K562 (cell line): ENCODE results near the gene TNIK. TPM values are rescaled to one million over a fixed set of nuclear protein-coding genes. Genes with fewer than 3 reads are reported as not detected.

Experiments
- CBFA2T3 ChIP-seq: fragments of 450-650 bp; IDR thresholded peaks from 2 replicates; pipeline ENCODE4 v1.6.1; 2017
- CREBBP ChIP-seq: IDR thresholded peaks from one replicate; pipeline ENCODE4 v1.6.1; 2012; ENCODE audit warnings: low read depth, mild to moderate bottlenecking, control low read depth, inconsistent platforms, low read length
- CXXC5 ChIP-seq: fragments of 250-450 bp; sonication (Bioruptor Pico); IDR thresholded peaks from 2 replicates; pipeline ENCODE4 v1.8.0; 2022; ENCODE audit warnings: inconsistent platforms, mild to moderate bottlenecking, moderate library complexity
- FOXJ2 ChIP-seq: fragments of 200-800 bp; sonication (Bioruptor generic); IDR thresholded peaks from 2 replicates; pipeline ENCODE4 v1.6.1; 2016; ENCODE audit warnings: missing genetic modification characterization, missing compliant biosample characterization
- GABPB1 ChIP-seq: sonication (generic); formaldehyde crosslinking; IDR thresholded peaks from 2 replicates; pipeline ENCODE4 v1.8.0; 2022; ENCODE audit warnings: mild to moderate bottlenecking, missing genetic modification reagents
- HDAC6 ChIP-seq: IDR thresholded peaks from 2 replicates; pipeline ENCODE4 v1.6.1; 2012; ENCODE audit warnings: low read depth, mild to moderate bottlenecking, control low read depth, inconsistent platforms, low read length, moderate library complexity
- JUN ChIP-seq, 2 experiments: sonication (generic) in 1 of 2; formaldehyde crosslinking in 1 of 2; IDR thresholded peaks; 2 replicates each; pipeline versions ENCODE4 v1.6.1 to v1.8.0; 2012 to 2022; ENCODE audit warnings: borderline replicate concordance in 2 of 2, mild to moderate bottlenecking in 2 of 2, improper control_type of control experiment in 1 of 2, low read depth in 1 of 2, low read length in 1 of 2, missing genetic modification reagents in 1 of 2
- KLF10 ChIP-seq: fragments of 250-450 bp; sonication (Bioruptor Pico); IDR thresholded peaks from 2 replicates; pipeline ENCODE4 v1.6.1; 2021; ENCODE audit warnings: matching md5 sums
- L3MBTL2 ChIP-seq: fragments of 450-650 bp; IDR thresholded peaks from 2 replicates; pipeline ENCODE4 v1.6.1; 2016; ENCODE audit warnings: mild to moderate bottlenecking, moderate library complexity
- LARP7 ChIP-seq: fragments of 450-650 bp; IDR thresholded peaks from 2 replicates; pipeline ENCODE4 v1.6.1; 2016
- MCM2 ChIP-seq: fragments of 450-650 bp; IDR thresholded peaks from 2 replicates; pipeline ENCODE4 v1.6.1; 2017; ENCODE audit warnings: low read depth, mild to moderate bottlenecking
- MTA3 ChIP-seq: fragments of 450-650 bp; formaldehyde crosslinking; IDR thresholded peaks from 2 replicates; pipeline ENCODE4 v1.6.1; 2017; ENCODE audit warnings: mild to moderate bottlenecking, borderline replicate concordance
- NBN ChIP-seq: fragments of 450-650 bp; IDR thresholded peaks from 2 replicates; pipeline ENCODE4 v1.6.1; 2016; ENCODE audit warnings: low read depth, mild to moderate bottlenecking
- NCOR1 ChIP-seq: fragments of 450-650 bp; IDR thresholded peaks from 2 replicates; pipeline ENCODE4 v1.6.1; 2016; ENCODE audit warnings: mild to moderate bottlenecking, moderate library complexity
- POLR2A ChIP-seq: fragments of 450-650 bp; conservative IDR thresholded peaks from 2 replicates; pipeline ENCODE4 v1.6.1; 2016
- SNIP1 ChIP-seq: fragments of 450-650 bp; IDR thresholded peaks from 2 replicates; pipeline ENCODE4 v1.7.1; 2017; ENCODE audit warnings: low read depth, mild to moderate bottlenecking
- U2AF2 ChIP-seq: fragments of 200-400 bp; formaldehyde crosslinking; optimal IDR thresholded peaks from 2 replicates; pipeline ENCODE3; 2017; ENCODE audit warnings: low read depth, mild to moderate bottlenecking, low read length
- ZNF175 ChIP-seq: fragments of 200-800 bp; sonication (Bioruptor generic); IDR thresholded peaks from 2 replicates; pipeline ENCODE4 v1.6.1; 2016; ENCODE audit warnings: low read depth, mild to moderate bottlenecking, missing genetic modification characterization, missing compliant biosample characterization
- ZNF232 ChIP-seq: sonication (generic); formaldehyde crosslinking; IDR thresholded peaks from 2 replicates; pipeline ENCODE4 v1.8.0; 2022; ENCODE audit warnings: mild to moderate bottlenecking, missing genetic modification reagents
- ZNF282 ChIP-seq: sonication (generic); formaldehyde crosslinking; IDR thresholded peaks from 2 replicates; pipeline ENCODE4 v1.8.1; 2023; ENCODE audit warnings: missing genetic modification reagents
- ZNF586 ChIP-seq: fragments of 450-650 bp; formaldehyde crosslinking; conservative IDR thresholded peaks from 2 replicates; pipeline ENCODE4 v1.4.0; 2020; ENCODE audit warnings: mild to moderate bottlenecking, moderate library complexity
- polyA plus RNA-seq, 8 experiments: library from polyadenylated mRNA; depleted of rRNA in 4 of 8; stranded (reverse) in 5 of 8; unstranded in 3 of 8; fragments of >200 nt; fragmentation: Nextera tagmentation in 2 of 8; fragmentation: Illumina TruSeq in 1 of 8; extraction: Ambion mirVana in 2 of 8; extraction: Trizol in 1 of 8; gene quantifications; 2 replicates each; pipeline versions ENCODE4 v1.2.1 to v1.2.3, GENCODE V29; 2011 to 2014; ENCODE audit warnings: inconsistent platforms in 1 of 8, missing spikeins in 1 of 8
- total RNA-seq, 7 experiments: library from RNA; depleted of rRNA in 6 of 7; stranded (reverse); fragments of >200 nt in 6 of 7; fragmentation: Illumina TruSeq in 2 of 7; extraction: Trizol in 2 of 7; gene quantifications; 2 replicates each; pipeline versions ENCODE4 v1.2.1 to v1.2.3, GENCODE V29; 2011 to 2021; ENCODE audit warnings: low replicate concordance in 1 of 7
- TF ChIP-seq, protein P1 (sequence below): fragments of 250-450 bp; sonication (Bioruptor Pico); IDR thresholded peaks from 2 replicates; pipeline ENCODE4 v1.8.0; 2022; ENCODE audit warnings: inconsistent platforms
- TF ChIP-seq, protein P2 (sequence below): fragments of 450-650 bp; formaldehyde crosslinking; IDR thresholded peaks from 2 replicates; pipeline ENCODE4 v1.4.0; 2022; ENCODE audit warnings: mild to moderate bottlenecking, moderate library complexity
- TF ChIP-seq, protein P3 (sequence below): sonication (generic); IDR thresholded peaks from 2 replicates; pipeline ENCODE4 v1.6.1; 2016
- TF ChIP-seq, protein P4 (sequence below): sonication (generic); formaldehyde crosslinking; IDR thresholded peaks from 2 replicates; pipeline ENCODE4 v1.8.0; 2022; ENCODE audit warnings: missing genetic modification reagents, mild to moderate bottlenecking, moderate library complexity, borderline replicate concordance
- TF ChIP-seq, protein P5 (sequence below): IDR thresholded peaks from 2 replicates; pipeline ENCODE4 v1.6.1; 2014; ENCODE audit warnings: antibody characterized with exemption

Gene TNIK
- total and polyA plus RNA-seq, 9 of the 15 experiments (the other 6 are each of a cell fraction or from before 2014, with no cell fraction given): 6.6 to 39.0 (median 24.7) TPM

DNA sequence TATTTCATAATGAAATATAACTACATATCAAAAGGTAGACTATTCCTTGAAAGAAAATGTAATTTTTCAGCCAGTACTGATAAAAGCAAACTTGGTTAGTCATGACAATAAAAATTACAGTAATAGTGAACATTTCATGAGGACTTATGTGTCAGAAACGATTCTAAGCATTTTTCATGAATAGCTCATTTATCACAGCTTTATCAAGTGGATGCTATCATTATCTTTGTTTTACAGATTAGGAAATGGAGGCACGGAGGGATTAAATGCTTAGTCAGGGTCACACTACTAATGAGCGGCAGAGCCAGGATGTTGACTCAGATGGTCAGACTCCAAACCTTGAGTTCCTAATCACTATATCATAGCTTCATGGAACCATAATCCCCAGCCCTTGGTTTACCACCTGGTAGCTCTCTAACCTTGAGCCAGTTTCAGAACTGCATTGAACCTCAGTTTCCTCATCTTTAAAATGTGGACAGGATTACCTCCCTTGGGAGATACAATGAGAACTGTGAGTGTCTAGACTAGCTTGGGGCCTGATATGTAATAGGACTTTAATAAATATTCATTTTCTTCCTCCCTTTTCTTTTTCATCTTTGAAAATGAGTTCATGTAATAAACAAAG lies 85.4 kb downstream of the TNIK start (continued):
- TF ChIP-seq, protein P1, sequence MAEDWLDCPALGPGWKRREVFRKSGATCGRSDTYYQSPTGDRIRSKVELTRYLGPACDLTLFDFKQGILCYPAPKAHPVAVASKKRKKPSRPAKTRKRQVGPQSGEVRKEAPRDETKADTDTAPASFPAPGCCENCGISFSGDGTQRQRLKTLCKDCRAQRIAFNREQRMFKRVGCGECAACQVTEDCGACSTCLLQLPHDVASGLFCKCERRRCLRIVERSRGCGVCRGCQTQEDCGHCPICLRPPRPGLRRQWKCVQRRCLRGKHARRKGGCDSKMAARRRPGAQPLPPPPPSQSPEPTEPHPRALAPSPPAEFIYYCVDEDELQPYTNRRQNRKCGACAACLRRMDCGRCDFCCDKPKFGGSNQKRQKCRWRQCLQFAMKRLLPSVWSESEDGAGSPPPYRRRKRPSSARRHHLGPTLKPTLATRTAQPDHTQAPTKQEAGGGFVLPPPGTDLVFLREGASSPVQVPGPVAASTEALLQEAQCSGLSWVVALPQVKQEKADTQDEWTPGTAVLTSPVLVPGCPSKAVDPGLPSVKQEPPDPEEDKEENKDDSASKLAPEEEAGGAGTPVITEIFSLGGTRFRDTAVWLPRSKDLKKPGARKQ: no peak
- TF ChIP-seq U2AF2 (no peak), SNIP1 (no peak), L3MBTL2 (no peak), NBN (no peak), LARP7 (no peak), CREBBP (no peak), ZNF175 (CRISPR knock-in tag) (no peak), GABPB1 (CRISPR knock-in tag) (no peak), ZNF232 (no peak), JUN (IDR thresholded peaks at IDR 0.05; ENCODE audit: borderline replicate concordance, low read depth, low read length) (peak; percentile 29; the same call in 1 of the 2 replicates), JUN (CRISPR knock-in tag; IDR thresholded peaks at IDR 0.05; ENCODE audit: borderline replicate concordance) (no peak), CBFA2T3 (peak; percentile 66), FOXJ2 (tag) (no peak), HDAC6 (no peak), ZNF586 (CRISPR knock-in tag) (no peak), MTA3 (no peak), MCM2 (no peak), KLF10 (CRISPR knock-in tag) (no peak), CXXC5 (no peak), POLR2A (no peak), NCOR1 (peak; percentile 17; the same call in 1 of the 2 replicates), ZNF282 (CRISPR knock-in tag) (no peak)
- TF ChIP-seq, protein P2, sequence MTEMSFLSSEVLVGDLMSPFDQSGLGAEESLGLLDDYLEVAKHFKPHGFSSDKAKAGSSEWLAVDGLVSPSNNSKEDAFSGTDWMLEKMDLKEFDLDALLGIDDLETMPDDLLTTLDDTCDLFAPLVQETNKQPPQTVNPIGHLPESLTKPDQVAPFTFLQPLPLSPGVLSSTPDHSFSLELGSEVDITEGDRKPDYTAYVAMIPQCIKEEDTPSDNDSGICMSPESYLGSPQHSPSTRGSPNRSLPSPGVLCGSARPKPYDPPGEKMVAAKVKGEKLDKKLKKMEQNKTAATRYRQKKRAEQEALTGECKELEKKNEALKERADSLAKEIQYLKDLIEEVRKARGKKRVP (CRISPR knock-in tag): no peak
- TF ChIP-seq, protein P3, sequence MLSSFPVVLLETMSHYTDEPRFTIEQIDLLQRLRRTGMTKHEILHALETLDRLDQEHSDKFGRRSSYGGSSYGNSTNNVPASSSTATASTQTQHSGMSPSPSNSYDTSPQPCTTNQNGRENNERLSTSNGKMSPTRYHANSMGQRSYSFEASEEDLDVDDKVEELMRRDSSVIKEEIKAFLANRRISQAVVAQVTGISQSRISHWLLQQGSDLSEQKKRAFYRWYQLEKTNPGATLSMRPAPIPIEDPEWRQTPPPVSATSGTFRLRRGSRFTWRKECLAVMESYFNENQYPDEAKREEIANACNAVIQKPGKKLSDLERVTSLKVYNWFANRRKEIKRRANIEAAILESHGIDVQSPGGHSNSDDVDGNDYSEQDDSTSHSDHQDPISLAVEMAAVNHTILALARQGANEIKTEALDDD: peak; percentile 78
- TF ChIP-seq, protein P4, sequence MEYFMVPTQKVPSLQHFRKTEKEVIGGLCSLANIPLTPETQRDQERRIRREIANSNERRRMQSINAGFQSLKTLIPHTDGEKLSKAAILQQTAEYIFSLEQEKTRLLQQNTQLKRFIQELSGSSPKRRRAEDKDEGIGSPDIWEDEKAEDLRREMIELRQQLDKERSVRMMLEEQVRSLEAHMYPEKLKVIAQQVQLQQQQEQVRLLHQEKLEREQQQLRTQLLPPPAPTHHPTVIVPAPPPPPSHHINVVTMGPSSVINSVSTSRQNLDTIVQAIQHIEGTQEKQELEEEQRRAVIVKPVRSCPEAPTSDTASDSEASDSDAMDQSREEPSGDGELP (CRISPR knock-in tag): no peak
- TF ChIP-seq, protein P5, sequence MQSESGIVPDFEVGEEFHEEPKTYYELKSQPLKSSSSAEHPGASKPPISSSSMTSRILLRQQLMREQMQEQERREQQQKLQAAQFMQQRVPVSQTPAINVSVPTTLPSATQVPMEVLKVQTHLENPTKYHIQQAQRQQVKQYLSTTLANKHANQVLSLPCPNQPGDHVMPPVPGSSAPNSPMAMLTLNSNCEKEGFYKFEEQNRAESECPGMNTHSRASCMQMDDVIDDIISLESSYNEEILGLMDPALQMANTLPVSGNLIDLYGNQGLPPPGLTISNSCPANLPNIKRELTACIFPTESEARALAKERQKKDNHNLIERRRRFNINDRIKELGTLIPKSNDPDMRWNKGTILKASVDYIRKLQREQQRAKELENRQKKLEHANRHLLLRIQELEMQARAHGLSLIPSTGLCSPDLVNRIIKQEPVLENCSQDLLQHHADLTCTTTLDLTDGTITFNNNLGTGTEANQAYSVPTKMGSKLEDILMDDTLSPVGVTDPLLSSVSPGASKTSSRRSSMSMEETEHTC: peak; percentile 17; the same call in 1 of the 2 replicates
